Loucy (cell line): Measurements from ENCODE around the gene MAGEA12.

Source experiments
- EZH2phosphoT487 ChIP-seq: fragments of 200-600 bp; IDR thresholded peaks from 2 replicates; pipeline ENCODE4 v1.6.1; 2018; ENCODE audit warnings: antibody characterized with exemption, mild to moderate bottlenecking, moderate library complexity, borderline replicate concordance
- TF ChIP-seq, protein P1 (sequence below): fragments of 200-600 bp; sonication (generic); conservative IDR thresholded peaks from 2 replicates; pipeline ENCODE4 v1.5.1; 2014; ENCODE audit warnings: mild to moderate bottlenecking, antibody characterized with exemption, low read length

DNA sequence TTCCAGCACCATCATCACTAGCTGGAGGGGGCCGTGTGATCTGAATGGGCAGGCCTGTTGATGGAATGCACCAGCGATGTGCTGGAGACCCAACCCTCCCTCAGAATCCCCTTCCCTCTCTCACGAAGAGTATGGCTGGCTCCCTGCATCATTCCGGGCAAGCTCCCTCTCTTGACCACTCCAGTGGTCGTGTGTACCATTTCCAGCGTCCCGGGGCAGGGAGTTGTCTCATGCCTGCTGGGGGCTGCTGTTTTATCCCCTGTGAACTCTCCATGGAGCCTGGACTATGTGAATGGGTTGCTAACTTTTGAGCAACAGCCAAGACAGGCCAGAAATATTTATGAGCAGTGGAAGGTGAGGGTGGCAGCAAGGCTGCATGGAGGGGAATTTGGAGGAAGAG, 8.1 kb upstream of the MAGEA12 start:
- TF ChIP-seq, protein P1, sequence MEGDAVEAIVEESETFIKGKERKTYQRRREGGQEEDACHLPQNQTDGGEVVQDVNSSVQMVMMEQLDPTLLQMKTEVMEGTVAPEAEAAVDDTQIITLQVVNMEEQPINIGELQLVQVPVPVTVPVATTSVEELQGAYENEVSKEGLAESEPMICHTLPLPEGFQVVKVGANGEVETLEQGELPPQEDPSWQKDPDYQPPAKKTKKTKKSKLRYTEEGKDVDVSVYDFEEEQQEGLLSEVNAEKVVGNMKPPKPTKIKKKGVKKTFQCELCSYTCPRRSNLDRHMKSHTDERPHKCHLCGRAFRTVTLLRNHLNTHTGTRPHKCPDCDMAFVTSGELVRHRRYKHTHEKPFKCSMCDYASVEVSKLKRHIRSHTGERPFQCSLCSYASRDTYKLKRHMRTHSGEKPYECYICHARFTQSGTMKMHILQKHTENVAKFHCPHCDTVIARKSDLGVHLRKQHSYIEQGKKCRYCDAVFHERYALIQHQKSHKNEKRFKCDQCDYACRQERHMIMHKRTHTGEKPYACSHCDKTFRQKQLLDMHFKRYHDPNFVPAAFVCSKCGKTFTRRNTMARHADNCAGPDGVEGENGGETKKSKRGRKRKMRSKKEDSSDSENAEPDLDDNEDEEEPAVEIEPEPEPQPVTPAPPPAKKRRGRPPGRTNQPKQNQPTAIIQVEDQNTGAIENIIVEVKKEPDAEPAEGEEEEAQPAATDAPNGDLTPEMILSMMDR, result no peak
- no peak for TF ChIP-seq EZH2phosphoT487
